Measurements from ENCODE around the gene ARHGAP12. TPM values are rescaled to one million over a fixed set of nuclear protein-coding genes. Genes with fewer than 3 reads are reported as not detected.

The ARHGAP12 gene
- total RNA-seq, 1 donor from 2014 or later, result 29.8 TPM

GRCh38 chr10:31875608-31876007 lies 53.0 kb downstream of the ARHGAP12 start:
- DNase-seq (no peak), ATAC-seq (no peak)
- Histone ChIP-seq H3K27me3 (ENCODE audit: low read depth) (no peaks in the 10 kb centered on the region), H3K4me3 (no peak overlapping the region), H3K27ac (no peak overlapping the region), H3K36me3 (no peaks in the 10 kb centered on the region), H3K9me3 (no peaks in the 10 kb centered on the region), H3K4me1 (peaks cover 10% of the 10 kb centered on the region)
- TF ChIP-seq CTCF (IDR thresholded peaks at IDR 0.05), result no peak
- intact Hi-C loops (cut with DNase I), result no loop called here

- no peak overlapping the region for H3K27ac ChIP-seq
- H3K36me3 ChIP-seq, result no peaks in the 10 kb centered on the region
- intact Hi-C loops (cut with DNase I), result no loop called here
- no peak overlapping the region for H3K4me3 ChIP-seq
- no peaks in the 10 kb centered on the region for H3K27me3 ChIP-seq (ENCODE audit: low read depth)
- peaks cover 10% of the 10 kb centered on the region for H3K4me1 ChIP-seq
- H3K9me3 ChIP-seq, result no peaks in the 10 kb centered on the region
- ATAC-seq (no peak), DNase-seq (no peak)
- TF ChIP-seq CTCF (IDR thresholded peaks at IDR 0.05), result no peak
Observed at GRCh38 chr10:31873724-31874123, 54.9 kb downstream of the ARHGAP12 start.

GRCh38 chr10:31871266-31872065 lies 57.2 kb downstream of the ARHGAP12 start:
- no peak for ATAC-seq
- intact Hi-C loops (cut with DNase I), result no loop called here

GRCh38 chr10:31867646-31868045 lies 61.0 kb downstream of the ARHGAP12 start:
- DNase-seq (no peak), ATAC-seq (no peak)
- Histone ChIP-seq H3K27ac (no peak overlapping the region), H3K36me3 (no peaks in the 10 kb centered on the region), H3K4me1 (peaks cover 17% of the 10 kb centered on the region), H3K27me3 (ENCODE audit: low read depth) (no peaks in the 10 kb centered on the region), H3K4me3 (no peak overlapping the region), H3K9me3 (no peaks in the 10 kb centered on the region)
- no peak for TF ChIP-seq CTCF (IDR thresholded peaks at IDR 0.05)
- intact Hi-C loops (cut with DNase I), result no loop called here

More at GRCh38 chr10:31871266-31872065, 57.2 kb downstream of the ARHGAP12 start:
- Histone ChIP-seq H3K36me3 (no peaks in the 10 kb centered on the region), H3K27me3 (ENCODE audit: low read depth) (no peaks in the 10 kb centered on the region), H3K9me3 (no peaks in the 10 kb centered on the region), H3K4me1 (peaks cover 5% of the 10 kb centered on the region), H3K27ac (no peak overlapping the region), H3K4me3 (no peak overlapping the region)
- TF ChIP-seq CTCF (IDR thresholded peaks at IDR 0.05), result no peak
- DNase-seq, result no peak

- H3K4me3 ChIP-seq, result no peak overlapping the region
- H3K9me3 ChIP-seq, result no peaks in the 10 kb centered on the region
- no peaks in the 10 kb centered on the region for H3K27me3 ChIP-seq (ENCODE audit: low read depth)
- H3K36me3 ChIP-seq, result peaks cover 3% of the 10 kb centered on the region
- H3K27ac ChIP-seq, result peak overlapping the region; percentile 25
- no peak for TF ChIP-seq CTCF (IDR thresholded peaks at IDR 0.05)
- intact Hi-C loops (cut with DNase I), result no loop called here
- no peak for DNase-seq
- ATAC-seq, result no peak
- H3K4me1 ChIP-seq, result peaks cover 17% of the 10 kb centered on the region
Observed at GRCh38 chr10:31866118-31866670, 62.4 kb downstream of the ARHGAP12 start.
